Mucosa of descending colon (tissue), 3 donors: ENCODE data around the gene DOCK10. TPM values are rescaled to one million over a fixed set of nuclear protein-coding genes. Genes with fewer than 3 reads are reported as not detected.

Source experiments
- microRNA-seq: library from miRNA; unstranded; fragments of <30 nt; microRNA quantifications from one replicate; pipeline ENCODE4, GENCODE V29; 2019
- total RNA-seq, 3 donors: library from RNA; stranded (reverse); fragmentation: NEBNext Ultra II Directional in 2 of 3; extraction: Animal tissue kit (Norgen Biotek cat#: 25700) in 2 of 3; gene quantifications; one replicate each; pipeline versions ENCODE4 v1.2.1 to v1.2.4, GENCODE V29; 2021 to 2023
- donor health status: DM: no; HTN: no; CAD: no; lungs with moderate emphysema.
- donor health status: DM: no; HTN: no; CAD: no.
- donor health status: DM: no; HTN: yes; CAD: no.

Gene DOCK10
- total RNA-seq, 3 donors from 2014 or later, result 13.3 to 20.6 (median 14.7) TPM

Small RNA genes within 50 kb of the gene (microRNA-seq; reads per million reads assigned to microRNA genes)
- not detected for gene MIR4439
